Measurements from ENCODE around the gene TCAF1.
A peak's percentile ranks its signal among the peaks of the same experiment; 100 is the strongest.
"Not testable (repeated sequence)": the region's sequence is repeated elsewhere in the genome, so short reads cannot be mapped to it uniquely, and the experiment has no call there.

TCAF1 gene

DNA sequence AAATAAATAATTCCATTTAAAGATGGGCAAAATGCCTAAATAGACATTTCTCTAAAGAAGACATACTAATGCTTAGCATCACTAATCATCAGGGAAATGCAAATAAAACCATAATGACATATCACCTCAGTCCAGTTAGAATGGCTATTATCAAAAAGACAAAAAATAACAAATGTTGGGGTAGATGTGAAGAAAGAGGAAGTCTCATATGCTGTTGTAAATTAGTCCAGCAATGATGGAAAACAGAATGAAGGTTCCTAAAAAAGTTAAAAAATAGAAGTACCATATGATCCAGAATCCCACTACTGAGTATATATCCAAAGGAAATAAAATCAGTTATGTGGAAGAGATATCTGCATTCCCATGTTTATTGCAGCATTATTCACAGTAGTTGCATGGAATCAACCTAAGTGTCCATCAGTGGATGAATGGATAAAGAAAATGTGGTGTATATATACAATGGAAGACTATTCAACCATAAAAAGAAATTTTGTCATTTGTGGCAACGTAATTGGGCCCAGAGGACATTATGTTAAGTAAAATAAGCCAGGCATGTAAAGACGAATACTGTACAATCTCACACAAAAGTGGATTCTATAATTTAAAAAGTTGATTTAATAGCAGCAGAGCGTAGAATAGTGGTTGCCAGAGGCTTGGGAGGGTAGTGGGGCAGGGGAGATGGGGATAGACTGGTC is 52.0 kb downstream of the TCAF1 start:
- no peak for DNase-seq

DNA sequence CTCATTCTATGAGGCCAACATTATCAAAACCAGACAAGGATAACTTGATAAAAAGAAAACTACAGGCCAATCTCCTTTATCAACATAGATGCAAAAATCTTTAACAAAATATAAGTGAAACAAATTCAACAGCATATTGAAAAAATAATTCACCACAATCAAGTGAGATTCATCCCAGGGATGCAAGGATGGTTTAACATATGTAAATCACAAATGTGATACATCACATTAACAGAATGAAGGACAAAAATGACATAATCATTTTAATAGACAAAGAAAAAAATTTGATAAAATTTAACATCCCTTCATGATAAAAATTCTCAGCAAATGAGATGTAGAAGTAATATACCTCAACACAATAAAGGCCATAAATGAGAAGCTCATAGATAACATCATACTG is 53.8 kb downstream of the TCAF1 start:
- no peak for DNase-seq

DNA sequence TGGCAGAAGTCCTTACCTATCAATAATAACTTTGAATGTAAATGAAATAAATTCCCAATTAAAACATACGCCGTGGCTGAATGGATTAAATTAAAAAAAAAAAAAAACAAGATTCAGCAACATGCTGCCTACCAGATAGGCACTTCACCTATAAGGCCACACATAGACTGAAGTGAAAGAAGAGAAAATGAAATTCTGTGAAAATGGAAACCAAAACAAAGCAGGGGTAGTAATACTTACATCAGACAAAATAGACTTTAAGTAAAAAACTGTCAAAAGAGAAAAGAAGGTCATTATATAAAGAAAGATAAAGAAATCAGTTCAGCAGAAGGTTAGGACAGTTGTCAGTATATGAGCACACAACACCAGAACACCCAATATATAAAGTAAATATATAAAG is 55.3 kb downstream of the TCAF1 start:
- no peak for DNase-seq

DNA sequence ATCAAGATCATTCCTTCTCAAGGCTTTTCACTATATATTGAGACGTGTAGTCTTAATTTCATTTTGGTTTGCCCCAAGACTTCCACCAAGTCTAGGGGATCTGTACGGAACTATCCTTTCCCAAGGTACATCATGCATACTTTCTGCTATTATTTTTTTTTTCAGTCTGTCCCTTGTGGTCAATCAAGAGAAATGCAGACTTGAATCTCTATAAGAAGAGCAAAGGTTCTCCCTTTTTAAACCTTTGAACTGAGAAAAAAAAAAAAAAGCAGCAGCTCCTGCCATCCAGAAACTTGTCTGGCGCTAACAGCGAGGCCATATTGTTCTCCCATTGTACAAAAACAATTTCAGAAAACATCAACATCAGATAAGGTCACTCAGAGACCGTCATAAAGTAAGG is 60.3 kb downstream of the TCAF1 start:
- DNase-seq = not testable (repeated sequence)

DNA sequence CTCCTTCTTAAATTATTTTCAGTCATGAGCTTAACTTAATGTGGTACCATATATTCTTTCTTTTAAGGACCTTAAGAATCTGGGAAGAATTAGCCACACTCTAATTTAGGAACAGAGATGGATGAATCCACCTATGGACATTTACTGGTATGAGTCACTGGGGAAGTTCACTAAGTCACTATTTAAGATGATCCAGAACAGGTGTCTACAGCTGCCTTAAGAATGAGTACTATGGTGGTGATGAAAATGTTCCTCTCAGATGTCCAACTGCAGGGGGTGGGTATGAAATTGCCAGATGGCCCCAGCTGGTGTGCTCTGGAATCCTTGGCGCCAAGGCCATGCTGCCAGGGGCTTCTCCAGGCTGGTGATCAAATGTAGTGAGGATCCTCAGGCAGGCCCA is 61.9 kb downstream of the TCAF1 start:
- not testable (repeated sequence) for DNase-seq

DNA sequence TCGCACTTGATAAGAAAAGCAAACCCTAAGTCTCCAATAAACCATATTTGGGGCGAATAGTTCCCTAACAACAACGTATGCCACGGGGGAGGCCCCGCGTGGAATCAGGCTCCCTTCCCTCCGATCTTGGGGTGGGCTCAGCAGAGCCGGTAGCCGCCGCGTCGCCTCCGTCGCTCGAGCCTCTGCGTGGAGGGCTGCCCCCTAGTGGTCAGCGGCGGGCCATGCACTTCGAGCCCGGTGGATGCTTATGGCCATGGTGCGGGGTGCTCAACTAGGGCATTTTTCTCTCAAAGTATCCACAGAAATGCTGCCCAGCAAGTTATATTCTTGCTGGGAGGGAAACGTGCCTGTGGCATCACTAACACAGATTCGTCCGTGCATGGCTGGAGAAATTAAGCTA is 64.8 kb downstream of the TCAF1 start:
- DNase-seq = not testable (repeated sequence)

DNA sequence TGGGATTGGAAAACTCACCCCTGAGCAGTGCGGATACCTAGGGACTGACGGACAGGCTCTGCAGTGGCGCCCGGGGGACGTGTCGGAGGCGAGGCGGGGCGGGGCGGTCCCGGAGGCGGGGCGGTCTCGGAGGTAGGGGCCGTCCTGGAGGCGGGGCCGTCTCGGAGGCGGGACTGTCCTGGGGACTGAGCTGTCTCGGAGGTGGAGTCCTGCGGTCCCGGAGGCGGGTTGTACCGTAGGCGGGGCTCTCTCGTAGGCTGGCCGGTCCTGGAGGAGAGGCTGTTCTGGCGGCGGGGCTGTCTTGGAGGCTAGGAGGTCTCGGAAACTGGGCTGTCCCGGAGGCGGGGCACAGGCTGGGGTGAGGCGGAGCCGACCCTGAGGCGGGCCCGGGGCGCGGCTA is 65.4 kb downstream of the TCAF1 start:
- peak; percentile 76 for DNase-seq

DNA sequence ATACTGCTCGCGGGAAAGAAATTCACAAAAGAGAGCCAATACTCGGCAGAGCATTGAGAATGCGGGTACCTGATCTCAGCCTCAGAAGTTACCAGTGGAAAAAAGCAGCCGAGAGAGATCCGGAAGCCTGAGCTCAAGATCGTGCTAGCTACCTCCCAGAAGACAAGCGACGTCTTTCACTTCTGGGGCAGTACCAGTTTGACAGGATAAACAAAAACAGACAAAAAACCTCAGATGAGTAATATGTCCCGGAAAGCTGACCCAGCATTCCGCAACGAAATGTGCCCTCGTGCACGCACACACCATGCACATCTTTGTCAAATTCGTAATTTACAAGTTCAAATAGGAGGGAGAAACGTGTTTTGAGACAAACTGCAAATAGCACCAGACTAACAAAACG is 65.9 kb downstream of the TCAF1 start:
- not testable (repeated sequence) for DNase-seq

DNA sequence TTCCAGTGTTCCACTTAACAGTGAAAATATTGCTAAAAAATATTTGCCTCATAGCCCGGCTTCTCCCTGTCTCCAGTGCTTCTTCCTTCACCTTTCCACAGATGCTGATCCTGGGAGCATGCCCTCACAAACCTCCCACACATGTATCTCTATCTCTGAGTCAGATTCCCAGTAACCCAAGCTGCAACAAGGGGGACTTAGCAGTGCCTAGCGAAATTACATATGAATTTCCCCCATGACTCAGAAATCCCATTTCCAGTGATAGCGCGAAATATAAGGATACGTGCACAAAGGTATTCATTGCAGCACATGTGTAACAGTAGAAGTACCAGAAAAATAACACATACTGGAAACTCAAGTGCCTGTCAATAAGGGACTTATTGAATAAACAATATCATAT is 75.4 kb downstream of the TCAF1 start:
- not testable (repeated sequence) for DNase-seq

DNA sequence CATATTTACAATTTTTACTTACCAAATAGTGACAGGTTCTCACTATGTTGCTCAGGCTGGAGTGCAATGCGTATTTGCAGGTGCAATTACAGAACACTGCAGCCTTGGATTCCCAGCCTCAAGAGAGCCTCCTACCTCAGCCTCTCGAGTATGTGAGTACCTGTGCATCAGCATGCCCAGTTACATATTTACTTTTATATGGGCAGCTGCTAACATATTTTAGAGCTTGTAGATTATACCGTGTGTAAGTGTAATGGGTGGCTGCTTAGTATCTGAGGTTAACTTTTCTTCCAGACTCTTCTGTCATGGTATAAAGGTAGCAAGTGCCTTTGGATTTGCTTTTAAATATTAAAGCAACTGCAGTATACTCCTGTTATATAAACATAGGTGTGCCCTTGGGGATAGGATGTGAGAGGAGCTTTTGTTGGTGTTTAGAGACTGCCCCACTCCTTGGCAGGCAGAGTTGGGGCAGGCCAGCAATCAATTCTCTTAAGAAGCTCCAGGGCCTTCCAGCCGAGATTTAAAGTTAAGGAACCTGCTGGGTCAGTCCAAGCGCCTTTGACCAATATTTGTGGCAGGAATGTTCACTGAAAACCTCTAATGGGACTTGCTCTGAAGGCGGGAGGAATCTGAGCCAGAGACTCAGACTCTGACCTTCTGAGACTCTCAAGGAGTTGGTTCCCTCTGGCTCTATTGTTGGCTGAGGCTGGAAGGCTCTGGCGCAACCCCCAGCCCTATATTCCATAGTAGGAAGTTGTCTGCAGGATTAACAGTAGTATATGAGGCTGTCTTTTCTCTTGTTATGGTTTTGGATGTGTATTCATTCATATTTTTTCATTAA is 77.5 kb downstream of the TCAF1 start:
- not testable (repeated sequence) for DNase-seq

DNA sequence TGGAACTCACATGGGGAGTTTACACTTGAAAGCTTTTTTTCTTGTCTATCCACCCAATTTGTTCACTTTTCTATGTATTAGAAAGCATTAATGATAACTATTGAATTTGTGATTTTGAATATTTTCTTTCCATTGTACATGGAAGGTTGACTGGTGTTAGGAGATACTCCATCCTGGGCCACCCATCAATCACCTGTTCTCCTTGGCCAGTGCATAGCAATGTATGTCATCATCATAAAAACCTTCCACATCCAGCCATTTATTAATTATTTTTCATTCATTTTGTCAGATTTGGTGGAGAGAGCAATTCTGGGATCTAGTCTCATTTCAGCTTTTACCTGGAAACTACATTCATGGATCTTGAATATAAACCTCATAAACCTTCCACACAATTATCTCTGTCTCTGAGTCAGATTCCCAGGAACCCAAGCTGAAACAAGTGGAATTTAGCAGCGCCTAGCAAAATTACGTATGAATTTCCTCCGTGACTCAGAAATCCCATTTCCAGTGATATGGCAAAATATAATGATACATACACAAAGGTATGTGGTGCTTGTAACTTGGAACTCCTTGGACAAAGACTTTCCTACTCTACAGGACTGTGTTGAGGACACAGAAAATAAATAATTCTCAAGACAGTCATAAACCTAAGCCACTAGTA is 78.2 kb downstream of the TCAF1 start:
- not testable (repeated sequence) for DNase-seq

DNA sequence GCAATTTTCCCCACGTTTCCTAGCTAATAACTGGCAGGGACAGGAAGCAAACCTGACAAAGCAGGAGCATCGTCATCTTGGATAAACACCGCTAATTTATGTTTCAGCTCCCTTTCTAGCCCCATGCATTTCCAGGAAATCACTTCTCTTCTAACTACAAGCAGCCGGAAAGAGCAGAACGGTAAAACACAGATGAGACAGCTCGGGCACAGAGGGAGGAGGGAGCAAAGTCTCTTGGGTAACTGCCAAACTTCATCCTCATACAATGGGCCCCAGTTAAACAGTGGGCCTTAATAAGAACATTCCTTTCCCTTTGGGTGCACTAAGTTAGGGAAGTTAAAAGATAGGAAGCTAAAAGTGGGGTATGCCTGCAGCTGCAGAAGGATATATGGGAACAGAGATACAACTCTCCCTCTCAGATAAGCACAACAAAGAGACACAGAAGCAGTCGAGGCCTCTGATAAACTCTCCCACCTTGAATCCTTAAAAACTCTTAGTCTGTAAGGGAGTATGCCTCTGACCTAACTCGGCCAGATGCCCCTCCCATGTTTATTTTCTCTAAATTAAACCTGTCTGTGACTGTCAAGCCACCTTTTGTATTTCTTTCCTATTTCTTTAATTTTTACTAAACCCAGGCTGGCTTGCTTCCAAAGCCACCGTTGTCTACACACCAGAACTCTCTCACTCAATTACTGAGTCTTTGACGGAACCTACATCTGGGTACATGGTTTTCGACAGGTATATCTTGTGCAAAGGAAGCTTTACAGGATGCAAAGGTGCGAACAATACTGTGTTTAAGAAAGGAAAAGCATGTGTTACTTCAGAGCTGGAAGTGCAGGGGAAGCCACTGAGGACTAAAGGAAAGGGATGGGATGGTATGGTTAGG is 80.3 kb downstream of the TCAF1 start:
- DNase-seq = not testable (repeated sequence)

DNA sequence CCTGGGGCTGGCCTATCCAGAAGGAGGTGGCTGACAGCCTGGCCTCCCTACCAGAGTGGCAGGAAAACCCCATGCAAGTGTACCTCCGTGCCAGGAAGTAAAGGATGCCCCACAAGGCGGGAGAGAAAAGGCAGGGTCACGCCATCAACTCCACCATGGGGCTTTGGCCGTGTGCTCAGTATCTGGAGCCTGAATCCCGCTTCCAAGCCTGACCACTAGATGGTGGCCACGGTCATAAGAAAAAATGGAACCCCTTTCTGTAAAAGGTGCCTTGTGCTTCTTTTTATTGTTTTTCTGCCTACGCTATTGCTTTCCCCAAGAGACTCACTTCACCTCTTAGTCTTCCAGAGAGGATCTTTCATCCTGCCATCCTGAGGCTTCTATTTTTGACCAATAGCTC is 84.1 kb downstream of the TCAF1 start:
- not testable (repeated sequence) for DNase-seq

DNA sequence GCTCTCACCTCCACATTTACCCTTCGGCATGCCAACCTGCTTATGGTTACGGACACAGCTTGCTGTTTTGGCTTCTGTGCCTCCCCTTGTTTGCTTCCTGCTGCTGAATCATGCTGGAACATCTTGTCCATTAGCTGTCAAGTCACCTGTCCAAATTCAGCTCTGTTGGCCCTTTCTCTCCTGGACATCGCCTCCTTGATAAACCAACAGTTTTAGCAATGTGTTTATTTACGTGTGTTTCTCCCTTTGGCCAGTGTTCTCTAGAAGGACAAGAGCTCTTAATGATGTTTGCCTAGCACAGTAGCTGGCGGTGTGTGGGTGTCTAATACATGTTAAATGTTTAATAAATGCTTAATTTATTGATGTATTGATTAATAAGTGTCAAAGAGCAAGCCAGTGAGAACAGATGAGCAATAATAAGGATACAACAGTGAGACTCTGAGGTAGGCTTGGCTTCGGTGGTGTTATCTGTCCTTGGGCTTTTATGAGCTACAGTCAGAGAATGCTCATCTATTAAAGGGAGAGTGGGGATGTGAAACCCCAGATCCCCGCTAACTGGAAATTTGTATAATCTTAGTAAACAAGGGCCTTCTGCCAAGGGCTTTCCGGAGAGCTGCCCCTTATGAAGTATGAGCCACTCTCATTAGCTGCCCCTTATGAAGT is 85.4 kb downstream of the TCAF1 start:
- not testable (repeated sequence) for DNase-seq

DNA sequence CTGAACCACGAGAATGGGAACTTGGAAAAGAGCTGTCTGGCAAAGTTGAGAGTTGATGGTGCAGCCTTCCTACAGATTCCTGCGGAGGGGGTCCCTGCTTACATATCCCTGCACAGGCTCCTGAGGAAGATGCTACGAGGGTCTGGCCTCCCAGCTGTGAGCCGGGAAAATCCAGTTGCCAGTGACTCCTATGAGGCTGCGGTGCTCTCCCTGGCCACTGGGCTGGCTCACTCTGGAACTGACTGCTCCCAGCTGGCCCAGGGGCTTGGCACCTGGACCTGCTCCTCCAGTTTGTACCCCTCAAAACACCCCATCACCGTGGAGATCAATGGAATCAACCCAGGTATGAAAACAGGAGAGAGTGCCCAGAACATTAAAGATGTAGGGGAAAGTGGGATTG is 91.3 kb downstream of the TCAF1 start:
- DNase-seq = not testable (repeated sequence)

DNA sequence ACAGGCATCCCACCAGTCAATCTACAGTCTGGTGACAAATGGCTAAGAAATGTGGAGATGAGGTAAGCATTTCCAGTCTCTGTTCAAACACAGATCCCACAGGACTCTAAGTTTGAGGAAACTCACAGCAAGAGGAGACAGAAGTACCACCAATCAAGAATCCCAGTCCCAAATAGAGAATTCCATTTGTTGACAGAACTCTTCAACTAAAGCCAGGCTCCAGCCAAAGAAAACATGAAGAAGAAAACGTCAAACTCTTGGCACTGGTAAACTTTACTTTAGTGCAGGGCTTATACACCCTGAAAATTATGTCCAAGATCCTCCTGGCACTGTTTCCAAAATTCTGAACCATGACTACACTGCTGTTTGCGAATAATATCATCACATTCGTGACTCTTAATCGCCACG is 95.3 kb downstream of the TCAF1 start:
- DNase-seq = not testable (repeated sequence)

Data from GOT3 (cell line).